ENCODE results near the gene FBXO21.

GRCh38 chr12:117162167-117162539 lies 28.1 kb downstream of the FBXO21 start:
- TF ChIP-seq CTCF (IDR thresholded peaks at IDR 0.05; ENCODE audit: insufficient read depth, low read depth, low read length), result no peak
- TF ChIP-seq EZH2 (IDR thresholded peaks at IDR 0.05; ENCODE audit: insufficient read depth, low read length), result no peak

All from astrocyte (in vitro differentiated cells and primary cell).